H9 (cell line): ENCODE results near the gene TET3. TPM values are rescaled to one million over a fixed set of nuclear protein-coding genes. Genes with fewer than 3 reads are reported as not detected.

ENCODE experiments used
- DNase-seq: peaks from one replicate; pipeline ENCODE4 v3.0.0-alpha.2; 2017
- H2AFZ ChIP-seq: one replicate; pipeline ENCODE4 v1.6.1; 2013; ENCODE audit warnings: mild to moderate bottlenecking, low read length, control low read depth, moderate library complexity
- H2AK5ac ChIP-seq: 2 replicates; pipeline ENCODE4 v1.6.1; 2013; ENCODE audit warnings: low read length, control low read depth, mixed read lengths; ENCODE audit not compliant: insufficient read length
- H2BK120ac ChIP-seq: one replicate; pipeline ENCODE4 v1.6.1; 2013; ENCODE audit warnings: low read depth, mild to moderate bottlenecking, low read length, control low read depth, inconsistent platforms; ENCODE audit not compliant: poor library complexity, severe bottlenecking
- H2BK12ac ChIP-seq: 2 replicates; pipeline ENCODE4 v1.6.1; 2013; ENCODE audit warnings: low read length, control low read depth, mixed read lengths, low read depth; ENCODE audit not compliant: insufficient read length
- H2BK15ac ChIP-seq: 2 replicates; pipeline ENCODE4 v1.6.1; 2013; ENCODE audit warnings: low read depth, low read length, control low read depth
- H2BK20ac ChIP-seq: one replicate; pipeline ENCODE4 v1.6.1; 2013; ENCODE audit warnings: low read depth, mild to moderate bottlenecking, low read length, control low read depth, inconsistent platforms; ENCODE audit not compliant: poor library complexity, severe bottlenecking
- H2BK5ac ChIP-seq: 2 replicates; pipeline ENCODE4 v1.6.1; 2013; ENCODE audit warnings: low read length, control low read depth, mixed read lengths; ENCODE audit not compliant: insufficient read length
- H3K14ac ChIP-seq: 2 replicates; pipeline ENCODE4 v1.6.1; 2013; ENCODE audit warnings: low read length, control low read depth; ENCODE audit not compliant: insufficient read depth
- H3K18ac ChIP-seq: 2 replicates; pipeline ENCODE4 v1.6.1; 2013; ENCODE audit warnings: low read depth, mild to moderate bottlenecking, mixed read lengths, low read length, control low read depth; ENCODE audit not compliant: insufficient read length
- H3K23ac ChIP-seq: 2 replicates; pipeline ENCODE4 v1.6.1; 2013; ENCODE audit warnings: low read length, control low read depth, mixed read lengths, low read depth; ENCODE audit not compliant: insufficient read length
- H3K23me2 ChIP-seq: 2 replicates; pipeline ENCODE4 v1.6.1; 2013; ENCODE audit warnings: low read depth, mild to moderate bottlenecking, mixed read lengths, low read length, control low read depth; ENCODE audit not compliant: insufficient read length, poor library complexity, severe bottlenecking
- H3K27ac ChIP-seq: 2 replicates; pipeline ENCODE4 v1.5.1; 2013; ENCODE audit warnings: low read length, control low read depth, mixed read lengths, low read depth; ENCODE audit not compliant: insufficient read length
- H3K27me3 ChIP-seq: 2 replicates; pipeline ENCODE4 v1.6.1; 2013; ENCODE audit warnings: low read length, control low read depth, inconsistent platforms; ENCODE audit not compliant: insufficient read depth
- H3K4ac ChIP-seq: 2 replicates; pipeline ENCODE4 v1.6.1; 2013; ENCODE audit warnings: low read depth, mild to moderate bottlenecking, control low read depth, inconsistent platforms, low read length, moderate library complexity
- H3K4me1 ChIP-seq: 2 replicates; pipeline ENCODE4 v1.6.1; 2013; ENCODE audit warnings: low read length, control low read depth, inconsistent platforms; ENCODE audit not compliant: insufficient read depth
- H3K4me2 ChIP-seq: 2 replicates; pipeline ENCODE4 v1.6.1; 2013; ENCODE audit warnings: low read length, control low read depth, mixed read lengths; ENCODE audit not compliant: insufficient read length, insufficient read depth
- H3K56ac ChIP-seq: 2 replicates; pipeline ENCODE4 v1.6.1; 2013; ENCODE audit warnings: low read depth, mild to moderate bottlenecking, mixed read lengths, low read length, control low read depth; ENCODE audit not compliant: insufficient read length
- H3K79me1 ChIP-seq: 2 replicates; pipeline ENCODE4 v1.6.1; 2013; ENCODE audit warnings: low read depth, mild to moderate bottlenecking, moderate library complexity, low read length, control low read depth, inconsistent platforms; ENCODE audit not compliant: insufficient read depth, poor library complexity, severe bottlenecking
- H3K79me2 ChIP-seq: 2 replicates; pipeline ENCODE4 v1.6.1; 2013; ENCODE audit warnings: low read length, control low read depth, inconsistent platforms; ENCODE audit not compliant: insufficient read depth
- H3K9ac ChIP-seq: 2 replicates; pipeline ENCODE4 v1.6.1; 2013; ENCODE audit warnings: low read length, control low read depth, mixed read lengths; ENCODE audit not compliant: insufficient read length; ENCODE audit errors: extremely low read depth
- H3K9me3 ChIP-seq: one replicate; pipeline ENCODE4 v1.6.1; 2013; ENCODE audit warnings: low read depth, low read length, inconsistent platforms; ENCODE audit not compliant: control insufficient read depth
- H3T11ph ChIP-seq: one replicate; pipeline ENCODE4 v1.6.1; 2013; ENCODE audit warnings: mild to moderate bottlenecking, low read length, control low read depth, inconsistent platforms
- H4K20me1 ChIP-seq: one replicate; pipeline ENCODE4 v1.6.1; 2013; ENCODE audit not compliant: control insufficient read depth, insufficient read length, insufficient read depth
- H4K5ac ChIP-seq: 2 replicates; pipeline ENCODE4 v1.6.1; 2013; ENCODE audit warnings: low read depth, mild to moderate bottlenecking, mixed read lengths, low read length, control low read depth; ENCODE audit not compliant: insufficient read length
- H4K8ac ChIP-seq: replicated peaks from 2 replicates; pipeline ENCODE4 v1.6.1; 2013; ENCODE audit warnings: low read length, control low read depth, mixed read lengths, low read depth; ENCODE audit not compliant: insufficient read length
- H4K91ac ChIP-seq: 2 replicates; pipeline ENCODE4 v1.6.1; 2013; ENCODE audit warnings: low read depth, mild to moderate bottlenecking, moderate library complexity, mixed read lengths, low read length, control low read depth; ENCODE audit not compliant: insufficient read length
- H3K27ac Mint-ChIP-seq, 3 experiments: 2 replicates in 2 of 3; 3 replicates in 1 of 3; pipeline ENCODE4 v1.8.0; 2020 to 2021; ENCODE audit warnings: mixed read lengths in 3 of 3, mild to moderate bottlenecking in 1 of 3, moderate library complexity in 1 of 3
- H3K27me3 Mint-ChIP-seq: 2 replicates; pipeline ENCODE4 v1.8.0; 2021; ENCODE audit warnings: low read depth, mild to moderate bottlenecking, moderate library complexity, mixed read lengths
- H3K36me3 Mint-ChIP-seq, 3 experiments: 2 replicates in 2 of 3; 3 replicates in 1 of 3; pipeline ENCODE4 v1.8.0; 2020 to 2021; ENCODE audit warnings: low read depth in 3 of 3, mixed read lengths in 3 of 3; ENCODE audit not compliant: insufficient read depth in 1 of 3
- H3K4me1 Mint-ChIP-seq, 2 experiments: 2 replicates each; pipeline ENCODE4 v1.8.0; 2020; ENCODE audit warnings: mixed read lengths in 2 of 2
- H3K4me3 Mint-ChIP-seq, 2 experiments: 2 replicates in 1 of 2; 3 replicates in 1 of 2; pipeline ENCODE4 v1.8.0; 2020 to 2021; ENCODE audit warnings: mild to moderate bottlenecking in 2 of 2, mixed read lengths in 2 of 2, moderate library complexity in 1 of 2
- H3K9me3 Mint-ChIP-seq, 2 experiments: 2 replicates in 1 of 2; 3 replicates in 1 of 2; pipeline ENCODE4 v1.8.0; 2020; ENCODE audit warnings: mild to moderate bottlenecking in 2 of 2, mixed read lengths in 2 of 2, moderate library complexity in 1 of 2
- WGBS: extraction: QIAGEN DNeasy Blood & Tissue Kit; methylation state at CpG from one replicate; pipeline ENCODE4 v1.1.7; 2013; ENCODE audit warnings: missing lambda C conversion rate, low lambda C conversion rate, mixed read lengths; ENCODE audit not compliant: insufficient read length; ENCODE audit errors: extremely low coverage; 5-methylcytosine and 5-hydroxymethylcytosine counted together
- total RNA-seq: library from RNA; stranded (reverse); gene quantifications from 2 replicates; pipeline ENCODE4 v1.2.1, GENCODE V29; 2021
- TF ChIP-seq, protein P1 (sequence below): fragments of 200-600 bp; sonication (generic); conservative IDR thresholded peaks from 3 replicates; pipeline ENCODE4 v1.8.0; 2021; ENCODE audit warnings: antibody characterized with exemption, mild to moderate bottlenecking

TET3 gene
- total RNA-seq, 1 experiment from 2014 or later: 24.7 TPM

- H3K23ac ChIP-seq: no peak overlapping the region
- H3K4ac ChIP-seq: no peak overlapping the region
- no peak overlapping the region for H3K27ac ChIP-seq
- H3K27me3 Mint-ChIP-seq: peaks cover 11% of the 10 kb centered on the region; the same call in 1 of the 2 replicates
- no peak overlapping the region for H3K4me3 Mint-ChIP-seq
- no peak overlapping the region for H3K27ac Mint-ChIP-seq
- no peak overlapping the region for H3T11ph ChIP-seq
- no peak overlapping the region for H4K91ac ChIP-seq
- no peak overlapping the region for H4K8ac ChIP-seq
- H2BK5ac ChIP-seq: no peak overlapping the region
- H2BK120ac ChIP-seq: no peak overlapping the region
- H2BK15ac ChIP-seq: no peak overlapping the region
- no peaks in the 10 kb centered on the region for H3K79me1 ChIP-seq
- no peaks in the 10 kb centered on the region for H3K9me3 Mint-ChIP-seq
- H3K36me3 Mint-ChIP-seq: peaks cover 5 to 9% (median 6%) of the 10 kb centered on the region in 3 experiments; a peak in 6 of 7 replicates
- no peak overlapping the region for H2AK5ac ChIP-seq
- H3K9ac ChIP-seq: no peak overlapping the region
- no peak overlapping the region for H2BK20ac ChIP-seq
- no peak overlapping the region for H4K5ac ChIP-seq
- TF ChIP-seq, protein P1, sequence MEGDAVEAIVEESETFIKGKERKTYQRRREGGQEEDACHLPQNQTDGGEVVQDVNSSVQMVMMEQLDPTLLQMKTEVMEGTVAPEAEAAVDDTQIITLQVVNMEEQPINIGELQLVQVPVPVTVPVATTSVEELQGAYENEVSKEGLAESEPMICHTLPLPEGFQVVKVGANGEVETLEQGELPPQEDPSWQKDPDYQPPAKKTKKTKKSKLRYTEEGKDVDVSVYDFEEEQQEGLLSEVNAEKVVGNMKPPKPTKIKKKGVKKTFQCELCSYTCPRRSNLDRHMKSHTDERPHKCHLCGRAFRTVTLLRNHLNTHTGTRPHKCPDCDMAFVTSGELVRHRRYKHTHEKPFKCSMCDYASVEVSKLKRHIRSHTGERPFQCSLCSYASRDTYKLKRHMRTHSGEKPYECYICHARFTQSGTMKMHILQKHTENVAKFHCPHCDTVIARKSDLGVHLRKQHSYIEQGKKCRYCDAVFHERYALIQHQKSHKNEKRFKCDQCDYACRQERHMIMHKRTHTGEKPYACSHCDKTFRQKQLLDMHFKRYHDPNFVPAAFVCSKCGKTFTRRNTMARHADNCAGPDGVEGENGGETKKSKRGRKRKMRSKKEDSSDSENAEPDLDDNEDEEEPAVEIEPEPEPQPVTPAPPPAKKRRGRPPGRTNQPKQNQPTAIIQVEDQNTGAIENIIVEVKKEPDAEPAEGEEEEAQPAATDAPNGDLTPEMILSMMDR: no peak
- H4K20me1 ChIP-seq: no peaks in the 10 kb centered on the region
- H3K4me1 ChIP-seq: no peaks in the 10 kb centered on the region
- peaks cover 5 to 7% of the 10 kb centered on the region in 2 experiments; a peak in 3 of 4 replicates for H3K4me1 Mint-ChIP-seq
- H2BK12ac ChIP-seq: no peak overlapping the region
- no peaks in the 10 kb centered on the region for H3K9me3 ChIP-seq
- H3K14ac ChIP-seq: no peak overlapping the region
- WGBS: no CpG with 5 or more reads among the region's 2 CpGs
- no peaks in the 10 kb centered on the region for H3K27me3 ChIP-seq
- no peak overlapping the region for H2AFZ ChIP-seq
- H3K4me2 ChIP-seq: no peak overlapping the region
- DNase-seq: no peak
- H3K56ac ChIP-seq: no peak overlapping the region
- no peaks in the 10 kb centered on the region for H3K79me2 ChIP-seq
- H3K18ac ChIP-seq: no peak overlapping the region
- no peaks in the 10 kb centered on the region for H3K23me2 ChIP-seq
These were observed 20.5 kb upstream of the TET3 start for GRCh38 chr2:73964223-73964622.
